C1 segment of cervical spinal cord (tissue), 14 donors: ENCODE data around the gene SLC41A1.
"Not testable (repeated sequence)": the region's sequence is repeated elsewhere in the genome, so short reads cannot be mapped to it uniquely, and the experiment has no call there.

ENCODE experiments used
- DNase-seq, 14 donors: peaks; one replicate each; lab custom pipeline; 2025; lab: John Stamatoyannopoulos, UW

Gene SLC41A1

GRCh38 chr1:205812878-205813754, at the start of gene SLC41A1:
TSS of gene SLC41A1 (minus strand) at chr1:205813198. CDS start at chr1:205810441, 2,757 bp downstream.
- peak; percentile 67 to 97 (median 90) for DNase-seq

- no peak for DNase-seq
Observed at GRCh38 chr1:205861540-205861939, 48.5 kb upstream of the SLC41A1 start.

- no peak for DNase-seq
Observed at GRCh38 chr1:205858141-205858961, 45.4 kb upstream of the SLC41A1 start.

GRCh38 chr1:205857501-205857900, 44.5 kb upstream of the SLC41A1 start:
- not testable (repeated sequence) for DNase-seq

GRCh38 chr1:205856433-205856832, 43.4 kb upstream of the SLC41A1 start:
- no peak for DNase-seq

GRCh38 chr1:205852969-205853368, 40.0 kb upstream of the SLC41A1 start:
- no peak for DNase-seq

- no peak for DNase-seq
Observed at GRCh38 chr1:205851993-205852392, 39.0 kb upstream of the SLC41A1 start.

GRCh38 chr1:205849619-205850355, 36.8 kb upstream of the SLC41A1 start, which contains the start of gene PM20D1:
TSS of gene PM20D1 (minus strand) at chr1:205850132. CDS start at chr1:205850072, 60 bp downstream.
- peak in 10 of 14 donors; percentile 5 to 78 (median 44) for DNase-seq

GRCh38 chr1:205843036-205843859, 30.2 kb upstream of the SLC41A1 start:
- peak in 1 of 14 donors; percentile 6 for DNase-seq

GRCh38 chr1:205842229-205842628, 29.2 kb upstream of the SLC41A1 start:
- no peak for DNase-seq

GRCh38 chr1:205840146-205840923, 27.3 kb upstream of the SLC41A1 start:
- DNase-seq = no peak

- DNase-seq = no peak
Observed at GRCh38 chr1:205837382-205837970, 24.5 kb upstream of the SLC41A1 start.

- DNase-seq = no peak
Observed at GRCh38 chr1:205834751-205835150, 21.8 kb upstream of the SLC41A1 start.

GRCh38 chr1:205832326-205832751, 19.3 kb upstream of the SLC41A1 start:
- DNase-seq = no peak

- peak in 1 of 14 donors; percentile 29 for DNase-seq
Observed at GRCh38 chr1:205827623-205828022, 14.6 kb upstream of the SLC41A1 start.

GRCh38 chr1:205826995-205827394, 14.0 kb upstream of the SLC41A1 start:
- DNase-seq = no peak

- DNase-seq = no peak
Observed at GRCh38 chr1:205826016-205826806, 13.2 kb upstream of the SLC41A1 start.

- no peak for DNase-seq
Observed at GRCh38 chr1:205824180-205824579, 11.2 kb upstream of the SLC41A1 start.

GRCh38 chr1:205823260-205823659, 10.3 kb upstream of the SLC41A1 start:
- not testable (repeated sequence) for DNase-seq
